MCF 10A (cell line): ENCODE results near the gene TIMM22. TPM values are rescaled to one million over a fixed set of nuclear protein-coding genes. Genes with fewer than 3 reads are reported as not detected.
"Not testable (repeated sequence)": the region's sequence is repeated elsewhere in the genome, so short reads cannot be mapped to it uniquely, and the experiment has no call there.

Experiments
- BruUV-seq: library from RNA; stranded (reverse); fragments of 400-500 nt; replicated peaks from 2 replicates; lab custom pipeline; 2021; lab: Mats Ljungman, UMichigan
- CTCF ChIA-PET: fragments of 300-600 bp; sonication (Branson Sonifier 250); formaldehyde crosslinking; extraction: SDS; loops from one replicate; lab custom pipeline; 2021; ENCODE audit warnings: antibody characterized with exemption, inconsistent platforms; lab: Yijun Ruan, JAX
- POLR2A ChIA-PET: fragments of 300-600, 350-650 bp; sonication (Branson Sonifier 250); formaldehyde crosslinking; extraction: SDS; loops from one replicate; lab custom pipeline; 2020; ENCODE audit warnings: antibody characterized with exemption, inconsistent platforms; lab: Yijun Ruan, JAX
- DNase-seq: peaks from one replicate; pipeline ENCODE4 v3.0.0-alpha.2; 2018; ENCODE audit not compliant: unreplicated experiment
- H3K27ac Mint-ChIP-seq: one replicate; pipeline ENCODE4 v1.8.0; 2022; ENCODE audit warnings: mild to moderate bottlenecking, low read depth, mixed read lengths; ENCODE audit not compliant: unreplicated experiment
- H3K27me3 Mint-ChIP-seq: one replicate; pipeline ENCODE4 v1.8.0; 2022; ENCODE audit warnings: mixed read lengths; ENCODE audit not compliant: insufficient read depth, unreplicated experiment
- H3K36me3 Mint-ChIP-seq: one replicate; pipeline ENCODE4 v1.8.0; 2022; ENCODE audit warnings: mild to moderate bottlenecking, moderate library complexity, mixed read lengths; ENCODE audit not compliant: insufficient read depth, unreplicated experiment
- H3K4me1 Mint-ChIP-seq: one replicate; pipeline ENCODE4 v1.8.0; 2022; ENCODE audit warnings: mixed read lengths; ENCODE audit not compliant: insufficient read depth, unreplicated experiment
- H3K4me3 Mint-ChIP-seq: one replicate; pipeline ENCODE4 v1.8.0; 2022; ENCODE audit warnings: mild to moderate bottlenecking, moderate library complexity, mixed read lengths; ENCODE audit not compliant: unreplicated experiment
- H3K9me3 Mint-ChIP-seq: one replicate; pipeline ENCODE4 v1.8.0; 2022; ENCODE audit warnings: mixed read lengths; ENCODE audit not compliant: unreplicated experiment
- intact Hi-C: fragments of 100-400 bp; cut with micrococcal nuclease; formaldehyde crosslinking; loops from 2 replicates; pipeline ENCODE4 v1.14.1; 2022
- total RNA-seq: library from RNA; stranded (reverse); gene quantifications from 2 replicates; pipeline ENCODE4 v1.2.3, GENCODE V29; 2022
- TF ChIP-seq, protein P1 (sequence below): fragments of 200-600 bp; IDR thresholded peaks from one replicate; pipeline ENCODE4 v1.8.0; 2022; ENCODE audit warnings: antibody characterized with exemption, mild to moderate bottlenecking; ENCODE audit not compliant: unreplicated experiment

Gene TIMM22
- total RNA-seq, 1 experiment from 2014 or later: 16.6 TPM

DNA sequence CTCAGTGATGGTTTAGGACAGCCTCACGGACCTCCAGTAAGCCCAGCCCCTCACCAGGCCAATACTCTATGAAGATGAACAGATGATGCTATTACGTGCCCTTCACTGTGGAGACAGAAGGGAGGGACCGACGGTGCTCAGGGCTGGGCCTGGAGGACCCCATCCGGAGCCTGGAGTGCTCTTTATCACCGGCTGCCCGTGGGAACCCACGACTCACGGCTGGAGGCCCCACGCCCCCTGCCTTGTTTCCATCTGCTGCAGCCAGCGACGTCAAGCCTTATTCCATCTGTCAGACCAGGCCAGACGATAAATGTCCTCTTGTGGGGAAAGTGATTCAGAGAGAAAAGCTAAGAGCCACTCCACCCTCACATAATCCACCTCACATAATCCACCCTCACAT, 4.0 kb upstream of the TIMM22 start:
- H3K9me3 Mint-ChIP-seq: no peaks in the 10 kb centered on the region
- H3K4me1 Mint-ChIP-seq: peaks cover 3% of the 10 kb centered on the region
- no TSS peak for BruUV-seq
- intact Hi-C loops: no loop called here
- no peaks in the 10 kb centered on the region for H3K27me3 Mint-ChIP-seq
- ChIA-PET CTCF (interaction anchor here (0.6 to 1.4 kb wide), 3 partner anchors 12 to 580 kb away, joined by 3 to 4 read pairs (median 3); no protein-coding TSS in a partner anchor), POLR2A (interaction anchor here (1.0 kb wide), 1 partner anchor 12 kb away, joined by 3 read pairs; no protein-coding TSS in a partner anchor)
- H3K36me3 Mint-ChIP-seq: no peaks in the 10 kb centered on the region
- H3K27ac Mint-ChIP-seq: no peak overlapping the region
- no peak overlapping the region for H3K4me3 Mint-ChIP-seq
- TF ChIP-seq, protein P1, sequence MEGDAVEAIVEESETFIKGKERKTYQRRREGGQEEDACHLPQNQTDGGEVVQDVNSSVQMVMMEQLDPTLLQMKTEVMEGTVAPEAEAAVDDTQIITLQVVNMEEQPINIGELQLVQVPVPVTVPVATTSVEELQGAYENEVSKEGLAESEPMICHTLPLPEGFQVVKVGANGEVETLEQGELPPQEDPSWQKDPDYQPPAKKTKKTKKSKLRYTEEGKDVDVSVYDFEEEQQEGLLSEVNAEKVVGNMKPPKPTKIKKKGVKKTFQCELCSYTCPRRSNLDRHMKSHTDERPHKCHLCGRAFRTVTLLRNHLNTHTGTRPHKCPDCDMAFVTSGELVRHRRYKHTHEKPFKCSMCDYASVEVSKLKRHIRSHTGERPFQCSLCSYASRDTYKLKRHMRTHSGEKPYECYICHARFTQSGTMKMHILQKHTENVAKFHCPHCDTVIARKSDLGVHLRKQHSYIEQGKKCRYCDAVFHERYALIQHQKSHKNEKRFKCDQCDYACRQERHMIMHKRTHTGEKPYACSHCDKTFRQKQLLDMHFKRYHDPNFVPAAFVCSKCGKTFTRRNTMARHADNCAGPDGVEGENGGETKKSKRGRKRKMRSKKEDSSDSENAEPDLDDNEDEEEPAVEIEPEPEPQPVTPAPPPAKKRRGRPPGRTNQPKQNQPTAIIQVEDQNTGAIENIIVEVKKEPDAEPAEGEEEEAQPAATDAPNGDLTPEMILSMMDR: no peak
- no peak for DNase-seq

DNA sequence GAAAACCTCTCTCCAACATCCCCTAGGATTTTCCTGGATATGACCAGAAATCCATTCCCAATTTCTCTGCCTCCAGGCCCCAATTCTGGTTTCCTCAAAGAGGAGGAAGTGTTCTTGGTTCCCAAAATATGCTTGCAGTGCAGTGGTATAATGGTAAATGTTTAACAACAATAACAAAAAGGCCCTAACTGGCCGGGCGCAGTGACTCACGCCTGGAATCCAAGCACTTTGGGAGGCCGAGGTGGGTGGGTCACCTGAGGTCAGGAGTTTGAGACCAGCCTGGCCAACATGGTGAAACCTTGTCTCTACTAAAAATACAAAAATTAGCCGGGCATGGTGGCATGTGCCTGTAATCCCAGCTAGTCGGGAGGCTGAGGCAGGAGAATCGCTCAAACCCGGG, 1.6 kb upstream of the TIMM22 start:
- DNase-seq, H3K27ac Mint-ChIP-seq, BruUV-seq, H3K9me3 Mint-ChIP-seq, H3K27me3 Mint-ChIP-seq, H3K4me3 Mint-ChIP-seq: not testable (repeated sequence)
- ChIA-PET POLR2A (interaction anchor here (1.2 to 4.7 kb wide), 5 partner anchors 70 to 308 kb away, joined by 3 to 41 read pairs (median 8); partner anchors contain the start of genes GLOD4, MRM3 and VPS53), CTCF (interaction anchor here (0.6 to 4.9 kb wide), 7 partner anchors 14 to 801 kb away, joined by 3 to 35 read pairs (median 3); partner anchors contain the start of genes NXN and VPS53)
- H3K4me1 Mint-ChIP-seq: peaks cover 19% of the 10 kb centered on the region
- intact Hi-C loops: loop anchor here (5.0 kb wide), 1 partner anchor 853 kb away; a partner anchor contains a TSS
- H3K36me3 Mint-ChIP-seq: peaks cover 16% of the 10 kb centered on the region

DNA sequence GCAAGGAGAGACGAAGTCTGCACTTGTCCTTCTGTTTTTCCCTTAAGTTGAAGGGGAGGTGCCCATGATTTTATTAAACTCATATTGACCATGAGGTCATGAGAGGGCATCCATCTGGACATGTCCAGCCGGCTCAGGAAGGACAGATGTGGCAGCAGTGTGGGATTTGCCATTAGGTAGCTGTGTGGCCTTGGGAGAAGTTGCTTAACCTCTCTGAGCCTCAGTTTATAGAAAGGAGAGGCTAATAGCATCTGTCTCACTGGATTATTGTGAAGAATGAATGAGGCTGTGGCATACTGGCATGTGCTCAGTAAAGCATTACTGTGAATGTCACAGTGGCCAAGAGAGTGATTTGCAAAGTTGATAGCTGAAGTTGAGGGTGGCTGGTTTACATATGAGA, 1.2 kb downstream of the TIMM22 start:
- ChIA-PET POLR2A (interaction anchor here (0.6 to 4.7 kb wide), 6 partner anchors 17 to 268 kb away, joined by 3 to 41 read pairs (median 11); partner anchors contain the start of genes GLOD4 and MRM3), CTCF (interaction anchor here (0.6 to 4.9 kb wide), 12 partner anchors 15 to 849 kb away, joined by 3 to 35 read pairs (median 4); partner anchors contain the start of gene NXN)
- Mint-ChIP-seq H3K36me3 (peaks cover 39% of the 10 kb centered on the region), H3K4me1 (peaks cover 24% of the 10 kb centered on the region), H3K4me3 (peak overlapping the region; percentile 95), H3K27ac (no peak overlapping the region), H3K9me3 (no peaks in the 10 kb centered on the region), H3K27me3 (no peaks in the 10 kb centered on the region)
- no TSS peak for BruUV-seq
- intact Hi-C loops: loop anchor here (2.0 to 5.0 kb wide), 2 partner anchors 59 to 856 kb away; a partner anchor contains a TSS
- TF ChIP-seq, protein P1: no peak
- DNase-seq: no peak

DNA sequence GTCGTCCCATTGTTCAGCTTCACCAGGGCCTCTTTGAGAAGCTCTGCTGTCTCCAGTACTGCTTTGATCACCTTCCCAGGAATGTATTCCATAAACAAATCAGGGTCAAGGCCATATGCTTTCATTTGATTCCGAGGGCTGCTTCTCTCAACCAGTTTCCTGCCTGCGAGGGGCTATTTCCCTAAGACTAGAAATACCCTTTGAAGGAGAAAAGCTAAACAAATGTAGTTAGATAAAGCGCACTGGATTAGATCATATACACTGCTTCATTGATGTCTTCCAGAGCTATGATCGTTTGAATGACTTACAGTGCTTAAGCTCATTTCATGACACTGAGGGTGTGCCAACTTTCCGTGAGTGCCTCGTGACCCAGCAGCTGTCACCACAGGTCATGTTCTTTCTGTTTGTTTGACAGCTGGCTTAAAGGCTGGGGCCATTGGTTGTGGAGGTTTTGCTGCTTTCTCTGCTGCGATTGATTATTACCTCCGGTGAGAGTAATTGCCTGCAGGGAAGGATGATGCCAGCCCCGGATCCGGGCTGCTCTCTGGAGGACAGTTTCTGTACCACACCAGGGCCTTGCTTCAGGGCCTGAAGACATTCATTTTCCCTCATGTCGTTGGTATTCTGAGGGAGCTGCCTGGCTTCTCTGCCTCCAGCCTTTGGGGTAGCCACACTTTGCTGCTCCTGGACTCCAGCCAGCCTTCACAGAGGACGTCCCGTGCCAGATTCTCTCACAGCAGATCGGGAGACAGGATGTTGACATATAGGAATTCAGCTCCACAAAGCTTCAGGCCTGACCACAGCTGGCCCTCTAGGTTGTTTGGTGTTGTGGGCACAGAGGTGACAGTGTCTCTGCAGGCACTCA, 3.9 kb downstream of the TIMM22 start:
- Mint-ChIP-seq H3K4me3 (no peak overlapping the region), H3K9me3 (no peaks in the 10 kb centered on the region), H3K27ac (no peak overlapping the region), H3K27me3 (no peaks in the 10 kb centered on the region), H3K36me3 (peaks cover 53% of the 10 kb centered on the region), H3K4me1 (peaks cover 31% of the 10 kb centered on the region)
- BruUV-seq: no TSS peak
- POLR2A ChIA-PET: no interaction called here
- no peak for DNase-seq
- CTCF ChIA-PET: interaction anchor here (0.6 to 1.9 kb wide), 8 partner anchors 56 to 595 kb away, joined by 3 to 9 read pairs (median 4); no protein-coding TSS in a partner anchor
- intact Hi-C loops: no loop called here
- TF ChIP-seq, protein P1: no peak
